ENCODE measurements around the gene NBPF20. TPM values are rescaled to one million over a fixed set of nuclear protein-coding genes. Genes with fewer than 3 reads are reported as not detected.
"Not testable (repeated sequence)": the region's sequence is repeated elsewhere in the genome, so short reads cannot be mapped to it uniquely, and the experiment has no call there.

Gene NBPF20, protein sequence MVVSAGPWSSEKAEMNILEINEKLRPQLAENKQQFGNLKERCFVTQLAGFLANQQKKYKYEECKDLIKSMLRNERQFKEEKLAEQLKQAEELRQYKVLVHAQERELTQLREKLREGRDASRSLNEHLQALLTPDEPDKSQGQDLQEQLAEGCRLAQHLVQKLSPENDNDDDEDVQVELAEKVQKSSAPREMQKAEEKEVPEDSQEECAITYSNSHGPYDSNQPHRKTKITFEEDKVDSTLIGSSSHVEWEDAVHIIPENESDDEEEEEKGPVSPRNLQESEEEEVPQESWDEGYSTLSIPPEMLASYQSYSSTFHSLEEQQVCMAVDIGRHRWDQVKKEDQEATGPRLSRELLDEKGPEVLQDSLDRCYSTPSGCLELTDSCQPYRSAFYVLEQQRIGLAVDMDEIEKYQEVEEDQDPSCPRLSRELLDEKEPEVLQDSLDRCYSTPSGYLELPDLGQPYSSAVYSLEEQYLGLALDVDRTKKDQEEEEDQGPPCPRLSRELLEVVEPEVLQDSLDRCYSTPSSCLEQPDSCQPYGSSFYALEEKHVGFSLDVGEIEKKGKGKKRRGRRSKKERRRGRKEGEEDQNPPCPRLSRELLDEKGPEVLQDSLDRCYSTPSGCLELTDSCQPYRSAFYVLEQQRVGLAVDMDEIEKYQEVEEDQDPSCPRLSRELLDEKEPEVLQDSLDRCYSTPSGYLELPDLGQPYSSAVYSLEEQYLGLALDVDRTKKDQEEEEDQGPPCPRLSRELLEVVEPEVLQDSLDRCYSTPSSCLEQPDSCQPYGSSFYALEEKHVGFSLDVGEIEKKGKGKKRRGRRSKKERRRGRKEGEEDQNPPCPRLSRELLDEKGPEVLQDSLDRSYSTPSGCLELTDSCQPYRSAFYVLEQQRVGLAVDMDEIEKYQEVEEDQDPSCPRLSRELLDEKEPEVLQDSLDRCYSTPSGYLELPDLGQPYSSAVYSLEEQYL (N-terminal part only)
- total RNA-seq (1 to 10 TPM; 1.4 to 4.6 (median 2.6) TPM), polyA plus RNA-seq (1 to 10 TPM in 1 of 3 donors, under 1 TPM in 2; 0.44 to 2.4 (median 0.72) TPM)
- long read RNA-seq, donor 1 = 0 reads
- long read RNA-seq, donor 2 = 0 reads
- long read RNA-seq, donor 3 = 0 reads
- long read RNA-seq, donor 4, partial matches to known transcripts = 1 of 1 reads
- long read RNA-seq, donor 4, other reads (novel, unspliced or antisense) = 0 of 1 reads
- long read RNA-seq, donor 5, partial matches to known transcripts = 1 of 4 reads
- long read RNA-seq, donor 5, other reads (novel, unspliced or antisense) = 3 of 4 reads
- long read RNA-seq, donor 6, partial matches to known transcripts = 1 of 1 reads
- long read RNA-seq, donor 6, other reads (novel, unspliced or antisense) = 0 of 1 reads
- long read RNA-seq, donor 7 = 0 reads
- long read RNA-seq, donor 8 = 0 reads
- long read RNA-seq, donor 9 = 0 reads
- long read RNA-seq, donor 10 = 0 reads

DNA sequence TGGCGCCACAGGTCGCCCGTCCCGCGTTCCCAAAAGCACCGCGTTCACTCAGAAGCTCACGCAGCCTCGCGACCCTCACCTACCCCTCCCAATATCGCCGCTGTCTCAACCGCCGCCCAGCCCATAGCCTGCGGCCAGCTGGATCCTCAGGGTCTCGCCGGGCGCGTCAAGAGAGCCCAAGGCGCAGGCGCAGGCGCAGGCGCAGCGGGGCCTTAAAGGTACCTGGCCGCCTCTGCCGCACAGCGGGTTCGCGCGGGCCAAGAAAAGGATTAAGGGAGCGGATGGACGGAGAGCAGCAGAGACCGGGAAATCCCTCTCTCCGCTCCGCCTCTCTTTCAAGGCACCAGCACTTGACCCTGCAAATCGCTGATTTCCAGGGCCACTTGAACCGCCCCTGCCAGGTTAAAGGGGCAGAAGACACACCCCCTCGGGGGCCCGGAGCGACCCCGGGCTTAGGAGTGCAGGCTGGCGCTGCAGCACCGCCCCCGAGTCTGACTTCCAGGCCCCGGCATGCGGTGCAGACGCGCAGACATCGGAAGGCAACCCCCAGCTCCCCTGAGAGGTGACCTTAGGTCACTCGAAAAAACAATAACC, at the start of gene NBPF20:
Gene NBPF20, minus strand, starts transcription at position 168 of the 594 bp plus-strand sequence. CDS start 20,331 bp downstream, outside the sequence.
- intact Hi-C loops (cut with DNase I) = no loop called here
- Histone ChIP-seq H3K27ac (peak within 1 kb of the TSS in 1 of 5 donors; percentile 45), H3K4me3 (peak within 1 kb of the TSS; percentile 41 to 72 (median 60))

DNA sequence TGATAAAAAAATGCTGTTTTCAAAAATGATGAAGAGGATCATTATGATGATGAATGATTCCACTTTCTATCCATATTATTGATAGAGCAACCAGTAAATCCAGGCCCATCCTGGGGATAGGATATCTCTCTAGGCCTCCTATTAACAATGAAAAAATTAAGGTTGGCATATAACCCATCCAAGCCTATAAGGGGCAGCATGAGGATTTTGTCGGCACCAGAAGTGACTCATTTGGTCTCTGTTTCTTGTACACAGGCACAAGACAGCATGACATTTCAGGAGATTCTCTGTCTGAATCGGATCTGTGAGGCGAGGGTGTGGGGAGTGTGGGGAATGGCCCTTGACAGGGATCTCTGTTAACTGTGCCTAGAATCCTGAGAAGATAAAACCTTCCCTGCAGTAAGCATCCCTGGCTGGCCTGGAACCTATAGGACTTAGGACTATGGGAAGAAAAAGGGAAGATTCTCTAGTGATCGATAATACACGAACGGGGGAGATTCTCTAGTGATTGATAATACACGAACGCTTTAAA, 49.5 kb upstream of the NBPF20 start:
- H3K4me1 ChIP-seq (replicated peaks in 1 of 2); intact Hi-C loops (cut with DNase I); H3K4me3 ChIP-seq; H3K27me3 ChIP-seq; DNase-seq; H3K36me3 ChIP-seq (replicated peaks in 1 of 2); H3K9me3 ChIP-seq (replicated peaks in 1 of 3): not testable (repeated sequence)
- peak overlapping the region in 3 of 5 donors; percentile 54 to 82 (median 78) for H3K27ac ChIP-seq
- 20 to 79% (median 47%) methylated on average over 1 to 7 of the region's 8 CpGs for WGBS, 4 donors

More for the DNA sequence above, at the start of gene NBPF20:
- H3K9me3 ChIP-seq (replicated peaks in 1 of 3) = peaks cover 0 to 7% (median 0%) of the 10 kb centered on the region in 3 donors
- peaks cover 12% of the 10 kb centered on the region for H3K27me3 ChIP-seq
- no peaks in the 10 kb centered on the region for H3K36me3 ChIP-seq (replicated peaks in 1 of 2)
- peaks cover 0 to 10% of the 10 kb centered on the region in 2 donors for H3K4me1 ChIP-seq (replicated peaks in 1 of 2)
- TF ChIP-seq POLR2A (IDR thresholded peaks at IDR 0.05) = no peak
- TF ChIP-seq, protein P1, sequence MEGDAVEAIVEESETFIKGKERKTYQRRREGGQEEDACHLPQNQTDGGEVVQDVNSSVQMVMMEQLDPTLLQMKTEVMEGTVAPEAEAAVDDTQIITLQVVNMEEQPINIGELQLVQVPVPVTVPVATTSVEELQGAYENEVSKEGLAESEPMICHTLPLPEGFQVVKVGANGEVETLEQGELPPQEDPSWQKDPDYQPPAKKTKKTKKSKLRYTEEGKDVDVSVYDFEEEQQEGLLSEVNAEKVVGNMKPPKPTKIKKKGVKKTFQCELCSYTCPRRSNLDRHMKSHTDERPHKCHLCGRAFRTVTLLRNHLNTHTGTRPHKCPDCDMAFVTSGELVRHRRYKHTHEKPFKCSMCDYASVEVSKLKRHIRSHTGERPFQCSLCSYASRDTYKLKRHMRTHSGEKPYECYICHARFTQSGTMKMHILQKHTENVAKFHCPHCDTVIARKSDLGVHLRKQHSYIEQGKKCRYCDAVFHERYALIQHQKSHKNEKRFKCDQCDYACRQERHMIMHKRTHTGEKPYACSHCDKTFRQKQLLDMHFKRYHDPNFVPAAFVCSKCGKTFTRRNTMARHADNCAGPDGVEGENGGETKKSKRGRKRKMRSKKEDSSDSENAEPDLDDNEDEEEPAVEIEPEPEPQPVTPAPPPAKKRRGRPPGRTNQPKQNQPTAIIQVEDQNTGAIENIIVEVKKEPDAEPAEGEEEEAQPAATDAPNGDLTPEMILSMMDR (IDR thresholded peaks at IDR 0.05) = no peak
- DNase-seq = peak; percentile 72 to 86 (median 82)
- 0 to 1% (median 1%) methylated on average over 12 to 50 of the region's 50 CpGs for WGBS, 4 donors

- WGBS, 4 donors = 29 to 60% (median 39%) methylated on average over 1 of the region's 2 CpGs
- H3K36me3 ChIP-seq (replicated peaks in 1 of 2); H3K27ac ChIP-seq; intact Hi-C loops (cut with DNase I); H3K9me3 ChIP-seq (replicated peaks in 1 of 3); H3K4me1 ChIP-seq (replicated peaks in 1 of 2); H3K4me3 ChIP-seq; H3K27me3 ChIP-seq: not testable (repeated sequence)
- DNase-seq = peak in 2 of 7 donors; percentile 12 to 24
Measured at GRCh38 chr1:145472731-145473130, 47.3 kb upstream of the NBPF20 start.

GRCh38 chr1:145471365-145471764, 46.0 kb upstream of the NBPF20 start:
- H3K27me3 ChIP-seq; intact Hi-C loops (cut with DNase I); H3K27ac ChIP-seq; DNase-seq; H3K9me3 ChIP-seq (replicated peaks in 1 of 3); H3K36me3 ChIP-seq (replicated peaks in 1 of 2); H3K4me1 ChIP-seq (replicated peaks in 1 of 2); H3K4me3 ChIP-seq: not testable (repeated sequence)
- WGBS, 4 donors = 67 to 80% (median 77%) methylated on average over 6 of the region's 6 CpGs
